Measurements from ENCODE around the gene ZEB2.

The ZEB2 gene

DNA sequence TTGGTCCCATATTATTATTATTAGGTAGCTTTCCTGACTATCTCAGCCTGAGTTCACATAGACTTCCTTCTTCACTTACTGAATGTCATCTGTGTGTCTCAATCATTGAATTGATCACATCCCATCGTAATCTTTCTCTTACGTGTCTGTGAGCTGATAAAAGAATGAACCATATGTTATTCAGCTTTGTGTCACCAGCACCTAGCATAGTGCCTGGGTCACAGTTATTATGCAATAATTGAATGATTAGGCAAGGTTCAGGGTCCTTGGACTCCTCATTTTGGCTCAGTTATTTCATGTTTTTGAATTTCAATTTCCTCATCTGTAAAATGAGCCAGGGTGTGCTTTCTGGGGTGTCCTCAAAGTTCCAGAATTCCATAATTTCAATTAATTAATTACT, 107.2 kb downstream of the ZEB2 start:
- Histone ChIP-seq H3K4me3 (ENCODE audit: low read depth, low read length, poor library complexity, severe bottlenecking) (no peak overlapping the region), H3K79me2 (ENCODE audit: insufficient read depth, low read length) (no peaks in the 10 kb centered on the region), H3K9me2 (ENCODE audit: low read depth, low read length) (no peaks in the 10 kb centered on the region), H2AFZ (ENCODE audit: low read length) (no peak overlapping the region), H4K20me1 (ENCODE audit: insufficient read depth, low read length) (no peaks in the 10 kb centered on the region), H3K36me3 (ENCODE audit: insufficient read depth, low read length) (peaks cover 34% of the 10 kb centered on the region), H3K27me3 (ENCODE audit: insufficient read depth, low read length) (no peaks in the 10 kb centered on the region), H3K4me1 (ENCODE audit: insufficient read depth, low read length, severe bottlenecking) (no peaks in the 10 kb centered on the region), H3K9me3 (ENCODE audit: low read length) (no peaks in the 10 kb centered on the region), H3F3A (ENCODE audit: insufficient read depth, low read length) (no peaks in the 10 kb centered on the region), H3K4me2 (ENCODE audit: low read length) (no peak overlapping the region), H3K27ac (ENCODE audit: low read depth, low read length, poor library complexity, severe bottlenecking) (no peak overlapping the region), H3K9ac (ENCODE audit: low read length) (no peak overlapping the region)
- TF ChIP-seq CTCF (IDR thresholded peaks at IDR 0.05; ENCODE audit: low read length) (no peak), EZH2 (IDR thresholded peaks at IDR 0.05; ENCODE audit: borderline replicate concordance, low read length) (no peak)

- no peak overlapping the region for H2AFZ ChIP-seq (ENCODE audit: low read length)
- no peak for TF ChIP-seq EZH2 (IDR thresholded peaks at IDR 0.05; ENCODE audit: borderline replicate concordance, low read length)
- TF ChIP-seq CTCF (IDR thresholded peaks at IDR 0.05; ENCODE audit: low read length), result no peak
- H3K9me3 ChIP-seq (ENCODE audit: low read length), result no peaks in the 10 kb centered on the region
- no peak overlapping the region for H3K4me2 ChIP-seq (ENCODE audit: low read length)
- no peak overlapping the region for H3K27ac ChIP-seq (ENCODE audit: low read depth, low read length, poor library complexity, severe bottlenecking)
- no peak overlapping the region for H3K9ac ChIP-seq (ENCODE audit: low read length)
- H3K4me1 ChIP-seq (ENCODE audit: insufficient read depth, low read length, severe bottlenecking), result peaks cover 4% of the 10 kb centered on the region
- H3K27me3 ChIP-seq (ENCODE audit: insufficient read depth, low read length), result no peaks in the 10 kb centered on the region
- H3F3A ChIP-seq (ENCODE audit: insufficient read depth, low read length), result no peaks in the 10 kb centered on the region
- peaks cover 31% of the 10 kb centered on the region for H3K36me3 ChIP-seq (ENCODE audit: insufficient read depth, low read length)
- H3K9me2 ChIP-seq (ENCODE audit: low read depth, low read length), result no peaks in the 10 kb centered on the region
- H3K4me3 ChIP-seq (ENCODE audit: low read depth, low read length, poor library complexity, severe bottlenecking), result no peak overlapping the region
- no peaks in the 10 kb centered on the region for H4K20me1 ChIP-seq (ENCODE audit: insufficient read depth, low read length)
- H3K79me2 ChIP-seq (ENCODE audit: insufficient read depth, low read length), result no peaks in the 10 kb centered on the region
Measured at GRCh38 chr2:144411473-144411872, 108.4 kb downstream of the ZEB2 start.

DNA sequence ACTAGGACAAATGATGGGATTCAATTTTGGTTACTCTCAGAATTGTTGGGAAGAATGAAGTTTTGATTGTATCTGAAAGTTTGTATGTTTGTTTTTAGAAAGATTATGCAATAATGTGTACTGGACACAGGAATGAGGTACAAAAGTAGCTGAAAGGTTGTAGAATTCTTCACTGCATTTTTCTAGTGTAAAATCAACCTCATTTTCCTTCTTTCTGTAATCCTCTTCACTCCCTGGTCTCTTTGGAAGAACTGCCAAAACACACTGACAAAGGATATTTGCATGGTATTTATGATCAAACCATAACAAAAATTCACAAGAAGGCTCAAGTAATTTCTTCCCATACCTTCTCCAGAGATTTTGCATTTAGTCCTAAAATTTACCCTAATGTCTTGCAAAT, 110.7 kb downstream of the ZEB2 start:
- no peaks in the 10 kb centered on the region for H3K9me3 ChIP-seq (ENCODE audit: low read length)
- H2AFZ ChIP-seq (ENCODE audit: low read length), result no peak overlapping the region
- no peaks in the 10 kb centered on the region for H3K9me2 ChIP-seq (ENCODE audit: low read depth, low read length)
- no peak overlapping the region for H3K9ac ChIP-seq (ENCODE audit: low read length)
- peaks cover 16% of the 10 kb centered on the region for H3K4me1 ChIP-seq (ENCODE audit: insufficient read depth, low read length, severe bottlenecking)
- H3K36me3 ChIP-seq (ENCODE audit: insufficient read depth, low read length), result peaks cover 34% of the 10 kb centered on the region
- no peaks in the 10 kb centered on the region for H4K20me1 ChIP-seq (ENCODE audit: insufficient read depth, low read length)
- no peak overlapping the region for H3K4me3 ChIP-seq (ENCODE audit: low read depth, low read length, poor library complexity, severe bottlenecking)
- no peak overlapping the region for H3K4me2 ChIP-seq (ENCODE audit: low read length)
- TF ChIP-seq EZH2 (IDR thresholded peaks at IDR 0.05; ENCODE audit: borderline replicate concordance, low read length) (no peak), CTCF (IDR thresholded peaks at IDR 0.05; ENCODE audit: low read length) (no peak)
- H3K27me3 ChIP-seq (ENCODE audit: insufficient read depth, low read length), result no peaks in the 10 kb centered on the region
- H3F3A ChIP-seq (ENCODE audit: insufficient read depth, low read length), result no peaks in the 10 kb centered on the region
- H3K27ac ChIP-seq (ENCODE audit: low read depth, low read length, poor library complexity, severe bottlenecking), result no peak overlapping the region
- H3K79me2 ChIP-seq (ENCODE audit: insufficient read depth, low read length), result no peaks in the 10 kb centered on the region
